ENCODE measurements around the gene PCDH18.

Gene PCDH18

GRCh38 chr4:137535718-137536117, 3.4 kb upstream of the PCDH18 start:
- TF ChIP-seq, protein P1, sequence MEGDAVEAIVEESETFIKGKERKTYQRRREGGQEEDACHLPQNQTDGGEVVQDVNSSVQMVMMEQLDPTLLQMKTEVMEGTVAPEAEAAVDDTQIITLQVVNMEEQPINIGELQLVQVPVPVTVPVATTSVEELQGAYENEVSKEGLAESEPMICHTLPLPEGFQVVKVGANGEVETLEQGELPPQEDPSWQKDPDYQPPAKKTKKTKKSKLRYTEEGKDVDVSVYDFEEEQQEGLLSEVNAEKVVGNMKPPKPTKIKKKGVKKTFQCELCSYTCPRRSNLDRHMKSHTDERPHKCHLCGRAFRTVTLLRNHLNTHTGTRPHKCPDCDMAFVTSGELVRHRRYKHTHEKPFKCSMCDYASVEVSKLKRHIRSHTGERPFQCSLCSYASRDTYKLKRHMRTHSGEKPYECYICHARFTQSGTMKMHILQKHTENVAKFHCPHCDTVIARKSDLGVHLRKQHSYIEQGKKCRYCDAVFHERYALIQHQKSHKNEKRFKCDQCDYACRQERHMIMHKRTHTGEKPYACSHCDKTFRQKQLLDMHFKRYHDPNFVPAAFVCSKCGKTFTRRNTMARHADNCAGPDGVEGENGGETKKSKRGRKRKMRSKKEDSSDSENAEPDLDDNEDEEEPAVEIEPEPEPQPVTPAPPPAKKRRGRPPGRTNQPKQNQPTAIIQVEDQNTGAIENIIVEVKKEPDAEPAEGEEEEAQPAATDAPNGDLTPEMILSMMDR (IDR thresholded peaks at IDR 0.05): no peak

- TF ChIP-seq, protein P1 (IDR thresholded peaks at IDR 0.05): no peak
Observed at GRCh38 chr4:137534516-137534915, 2.2 kb upstream of the PCDH18 start.

DNA sequence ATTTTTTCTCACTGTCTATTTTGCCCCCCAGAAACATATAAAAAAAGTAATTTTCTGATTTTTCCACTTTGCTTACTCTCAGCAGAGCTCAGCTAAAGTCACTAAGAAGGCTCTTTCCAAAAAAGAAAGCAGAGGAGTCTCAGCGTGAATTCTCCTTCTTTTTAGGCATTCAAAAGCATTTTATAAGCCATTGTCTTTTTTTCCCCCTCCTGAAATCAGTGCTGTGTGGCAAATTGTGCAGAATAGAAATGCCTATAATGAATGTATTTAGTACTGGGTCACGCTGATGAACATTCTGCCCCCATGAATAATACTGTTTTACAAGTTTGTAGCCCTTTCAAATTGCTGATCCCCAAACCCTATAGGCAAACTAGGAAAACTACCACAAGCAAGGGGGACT, 1.6 kb upstream of the PCDH18 start:
- TF ChIP-seq, protein P1 (IDR thresholded peaks at IDR 0.05): no peak

DNA sequence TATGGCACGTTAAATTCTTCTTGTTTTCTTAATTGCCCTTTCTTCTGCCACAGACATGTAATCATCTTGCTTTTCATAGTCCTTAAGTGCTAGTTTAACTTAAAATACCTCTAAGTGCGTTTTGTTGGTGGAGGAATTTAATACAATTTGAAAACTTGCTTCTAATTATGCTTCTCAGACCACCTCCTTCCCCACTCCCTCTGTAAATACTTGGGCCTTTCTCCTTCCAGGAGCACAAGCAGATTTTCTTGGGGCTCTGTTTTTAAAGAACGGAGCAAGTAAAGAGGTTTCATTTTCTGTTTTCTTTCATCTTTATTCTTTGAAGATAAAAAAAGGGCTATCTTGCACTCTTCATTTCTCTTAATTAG, 559 bp upstream of the PCDH18 start:
- TF ChIP-seq, protein P1 (IDR thresholded peaks at IDR 0.05): no peak

DNA sequence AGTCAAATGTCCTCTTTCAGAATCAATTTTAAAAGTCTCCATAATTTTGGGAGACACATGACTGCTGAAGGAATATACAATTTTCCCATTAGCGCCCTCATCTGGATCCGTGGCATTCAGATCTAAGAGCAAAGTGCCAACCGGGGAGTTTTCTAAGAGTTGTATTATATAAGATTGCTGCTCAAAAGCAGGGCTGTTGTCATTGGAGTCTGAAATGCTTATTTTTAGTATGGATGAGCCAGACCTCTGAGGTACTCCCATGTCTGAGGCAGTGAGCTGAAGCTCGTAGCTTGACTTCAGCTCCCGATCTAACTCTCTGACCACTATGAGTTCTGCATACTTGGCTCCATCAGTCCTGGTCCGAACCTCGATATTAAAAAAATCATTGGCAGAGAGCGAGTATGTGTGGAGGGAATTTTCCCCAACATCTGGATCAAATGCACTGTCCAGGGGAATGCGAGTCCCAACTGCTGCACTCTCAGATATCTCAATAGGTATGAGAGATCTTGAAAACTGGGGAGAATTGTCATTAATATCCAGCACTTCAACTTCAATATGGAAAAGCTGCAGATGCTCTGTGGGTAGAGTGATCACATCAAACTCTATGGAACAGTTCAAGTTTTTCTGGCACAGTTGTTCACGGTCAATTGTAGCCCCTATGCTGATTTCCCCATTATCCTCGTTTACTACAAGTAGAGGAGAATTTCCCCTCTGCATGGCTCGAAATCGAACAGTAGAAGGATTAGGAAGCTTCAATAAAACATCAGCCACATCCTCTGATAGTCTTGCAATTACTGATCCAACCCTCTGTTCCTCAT, 917 bp downstream of the PCDH18 start:
- TF ChIP-seq, protein P1 (IDR thresholded peaks at IDR 0.05): no peak

DNA sequence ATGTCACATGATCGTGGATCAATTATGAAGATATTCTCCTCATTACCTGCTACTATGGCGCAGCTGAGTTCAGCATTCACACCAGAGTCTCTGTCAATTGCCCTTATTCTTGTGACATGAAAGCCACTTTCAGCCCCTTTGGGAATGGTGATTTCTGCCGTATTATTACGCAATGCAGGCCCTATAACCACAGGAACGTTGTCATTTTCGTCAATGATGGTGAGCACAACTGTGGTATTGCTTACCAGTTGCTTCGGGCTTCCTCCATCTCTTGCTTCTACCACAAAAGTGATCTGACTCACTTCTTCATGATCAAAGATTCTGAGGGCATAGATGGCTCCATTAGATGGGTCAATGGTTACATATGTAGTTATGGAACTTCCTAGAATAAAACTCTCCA, 2.1 kb downstream of the PCDH18 start:
- TF ChIP-seq, protein P1 (IDR thresholded peaks at IDR 0.05): no peak

DNA sequence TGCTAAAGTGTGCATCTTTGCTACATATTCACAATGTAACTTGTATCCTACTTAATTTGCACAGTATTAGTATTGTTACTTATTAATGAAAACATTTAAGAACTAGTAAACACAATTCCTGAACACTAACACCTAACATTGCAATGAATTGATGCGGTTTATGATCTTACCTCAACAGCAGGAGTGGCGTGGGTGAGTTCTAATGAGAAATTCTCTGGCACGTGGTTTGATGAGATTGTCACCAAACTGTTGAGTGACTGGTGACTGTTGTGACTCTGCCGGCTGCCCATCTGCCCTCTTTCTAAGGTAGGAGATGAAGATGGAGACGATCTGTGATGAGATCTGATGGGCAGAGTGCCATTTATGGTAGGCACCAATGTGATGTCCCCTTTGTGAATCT, 2.9 kb downstream of the PCDH18 start:
- TF ChIP-seq, protein P1 (IDR thresholded peaks at IDR 0.05): no peak

DNA sequence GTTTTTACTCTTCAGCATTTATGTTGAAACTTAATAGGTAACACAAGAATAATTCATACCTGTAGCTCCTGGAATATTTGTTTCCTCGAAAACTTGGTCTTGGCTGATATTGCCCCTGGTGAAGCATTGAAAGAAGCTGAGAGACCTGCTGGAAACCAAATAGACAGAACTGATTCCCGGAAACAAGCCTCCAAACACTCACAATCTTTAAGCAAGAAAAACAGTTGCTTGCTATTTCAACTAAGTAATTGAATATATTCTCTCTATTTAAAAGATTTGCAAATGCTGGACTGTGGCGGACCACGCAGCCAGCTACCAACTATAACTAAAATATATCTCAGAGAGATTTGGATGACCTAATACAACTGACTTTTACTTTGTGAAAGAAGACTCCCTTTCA, 3.6 kb downstream of the PCDH18 start:
- TF ChIP-seq, protein P1 (IDR thresholded peaks at IDR 0.05): no peak

Data from LNCAP (cell line).